ENCODE measurements around the gene PSMD1. TPM values are rescaled to one million over a fixed set of nuclear protein-coding genes. Genes with fewer than 3 reads are reported as not detected.

Gene PSMD1
- total and polyA plus RNA-seq, 5 donors: 35.6 to 88.6 (median 80.3) TPM

DNA sequence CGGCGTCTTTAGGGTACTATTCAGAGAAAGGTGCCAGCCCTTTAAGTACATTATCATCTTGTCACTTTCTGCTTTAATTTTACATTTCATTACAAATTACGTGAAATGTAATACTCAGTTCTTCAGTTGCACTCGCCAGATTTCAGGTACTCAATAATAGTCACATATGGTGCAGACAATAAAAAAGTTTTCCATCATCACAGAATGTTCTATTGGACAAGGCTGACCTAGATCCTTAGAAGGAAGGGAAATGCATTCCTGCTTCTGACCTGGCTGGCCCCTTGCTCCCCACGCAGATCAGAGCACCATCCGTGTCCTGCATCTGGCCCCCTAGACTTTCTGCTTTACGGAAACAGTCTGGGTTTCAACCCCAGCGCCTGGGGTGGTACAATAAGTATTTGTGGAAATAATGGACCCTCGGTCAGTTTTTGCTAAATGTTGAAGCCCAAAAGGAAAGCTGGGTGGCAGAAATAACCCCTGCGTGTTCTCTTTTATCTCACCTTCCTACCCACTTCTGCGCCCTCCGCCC is 20.0 kb upstream of the PSMD1 start:
- Histone ChIP-seq H3K4me1 (ENCODE audit: control insufficient read depth, insufficient read depth, low read length) (no peaks in the 10 kb centered on the region), H3K4me3 (ENCODE audit: low read length) (no peak overlapping the region), H3K9me3 (ENCODE audit: control insufficient read depth, low read length) (no peaks in the 10 kb centered on the region), H3K27me3 (ENCODE audit: control insufficient read depth, insufficient read depth) (peaks cover 2% of the 10 kb centered on the region), H3K27ac (ENCODE audit: low read length) (no peak overlapping the region)
- DNase-seq (no peak), ATAC-seq (no peak)
- WGBS: 53% methylated on average over 12 of the region's 12 CpGs
- intact Hi-C loops (cut with DNase I): no loop called here

DNA sequence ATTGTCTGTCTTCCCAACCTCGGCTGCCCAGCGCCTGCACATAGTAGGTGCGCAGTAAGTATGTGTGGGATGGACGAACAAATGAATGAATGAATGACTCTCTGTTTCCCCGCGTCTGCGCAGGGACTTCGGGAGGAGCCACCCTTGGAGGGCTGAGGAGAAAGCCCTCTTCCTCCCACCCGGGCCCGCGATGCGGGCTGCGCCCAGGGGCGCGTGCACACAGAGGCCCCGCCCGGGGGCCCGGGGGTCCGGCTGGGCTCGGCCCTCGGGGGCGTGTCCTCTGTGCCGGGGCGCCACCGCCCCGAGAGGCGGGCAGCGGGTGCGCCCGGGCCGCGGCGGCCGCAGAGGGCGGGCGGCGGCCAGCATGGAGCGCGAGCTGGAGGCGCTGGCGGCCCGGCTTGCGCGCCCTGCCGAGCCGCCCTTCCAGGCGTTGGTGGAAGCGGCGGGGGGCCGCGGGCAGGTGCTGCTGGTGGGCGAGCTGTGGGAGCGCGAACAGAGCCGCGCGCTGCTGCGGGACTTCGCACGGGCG is 19.4 kb upstream of the PSMD1 start, which contains the start of gene C2orf72:
Gene C2orf72, plus strand, starts transcription at position 322 of the 529 bp plus-strand sequence. Its CDS starts 43 bp downstream, at position 365.
- DNase-seq: no peak
- Histone ChIP-seq H3K9me3 (ENCODE audit: control insufficient read depth, low read length) (no peaks in the 10 kb centered on the region), H3K4me3 (ENCODE audit: low read length) (peak within 1 kb of the TSS; percentile 85), H3K4me1 (ENCODE audit: control insufficient read depth, insufficient read depth, low read length) (no peaks in the 10 kb centered on the region), H3K27me3 (ENCODE audit: control insufficient read depth, insufficient read depth) (peaks cover 2% of the 10 kb centered on the region), H3K27ac (ENCODE audit: low read length) (no peak within 1 kb of the TSS)
- intact Hi-C loops (cut with DNase I): no loop called here
- WGBS: under 1% methylated on average over 61 of the region's 61 CpGs
- ATAC-seq: peak; percentile 20 to 31

GRCh38 chr2:231037731-231038482 is 18.8 kb upstream of the PSMD1 start:
- Histone ChIP-seq H3K27me3 (ENCODE audit: control insufficient read depth, insufficient read depth) (peaks cover 2% of the 10 kb centered on the region), H3K4me1 (ENCODE audit: control insufficient read depth, insufficient read depth, low read length) (no peaks in the 10 kb centered on the region), H3K27ac (ENCODE audit: low read length) (no peak overlapping the region), H3K4me3 (ENCODE audit: low read length) (peak overlapping the region; percentile 85), H3K9me3 (ENCODE audit: control insufficient read depth, low read length) (no peaks in the 10 kb centered on the region)
- 2% methylated on average over 103 of the region's 104 CpGs for WGBS
- ATAC-seq (no peak), DNase-seq (no peak)
- intact Hi-C loops (cut with DNase I): no loop called here

- Histone ChIP-seq H3K4me1 (ENCODE audit: control insufficient read depth, insufficient read depth, low read length) (no peaks in the 10 kb centered on the region), H3K4me3 (ENCODE audit: low read length) (no peak overlapping the region), H3K27ac (ENCODE audit: low read length) (no peak overlapping the region), H3K27me3 (ENCODE audit: control insufficient read depth, insufficient read depth) (peaks cover 2% of the 10 kb centered on the region), H3K9me3 (ENCODE audit: control insufficient read depth, low read length) (no peaks in the 10 kb centered on the region)
- DNase-seq: no peak
- ATAC-seq: no peak
- WGBS: 25% methylated on average over 21 of the region's 21 CpGs
- intact Hi-C loops (cut with DNase I): no loop called here
Measured at GRCh38 chr2:231038483-231039293, 18.0 kb upstream of the PSMD1 start.

GRCh38 chr2:231039294-231039664 is 17.4 kb upstream of the PSMD1 start:
- 73% methylated on average over 6 of the region's 6 CpGs for WGBS
- DNase-seq (no peak), ATAC-seq (no peak)
- no peaks in the 10 kb centered on the region for H3K9me3 ChIP-seq (ENCODE audit: control insufficient read depth, low read length)
- H3K27me3 ChIP-seq (ENCODE audit: control insufficient read depth, insufficient read depth): peaks cover 2% of the 10 kb centered on the region
- H3K4me3 ChIP-seq (ENCODE audit: low read length): no peak overlapping the region
- H3K27ac ChIP-seq (ENCODE audit: low read length): no peak overlapping the region
- intact Hi-C loops (cut with DNase I): no loop called here
- no peaks in the 10 kb centered on the region for H3K4me1 ChIP-seq (ENCODE audit: control insufficient read depth, insufficient read depth, low read length)

DNA sequence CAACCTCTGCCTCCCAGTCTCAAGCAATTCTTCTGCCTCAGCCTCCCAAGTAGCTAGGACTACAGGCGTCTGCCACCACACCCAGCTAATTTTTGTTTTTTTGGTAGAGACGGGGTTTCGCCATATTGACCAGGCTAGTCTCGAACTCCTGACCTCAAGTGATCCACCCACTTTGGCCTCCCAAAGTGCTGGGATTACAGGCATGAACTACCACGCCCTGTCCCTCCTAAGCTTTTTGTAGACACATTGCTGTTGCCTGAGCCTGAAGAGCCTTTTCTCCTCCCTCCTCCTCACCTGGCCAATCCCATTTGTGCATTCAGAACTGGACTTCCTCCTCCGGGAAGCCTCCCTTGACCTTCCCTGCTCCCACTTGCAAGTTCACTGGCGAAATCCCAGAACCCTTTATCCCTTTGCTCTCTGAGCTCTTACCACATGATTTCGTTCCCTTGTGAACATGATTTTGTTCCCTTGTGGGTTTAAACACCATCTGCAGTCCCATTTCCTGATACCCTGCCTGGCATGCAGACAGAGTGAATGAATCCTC is 16.8 kb upstream of the PSMD1 start:
- intact Hi-C loops (cut with DNase I): no loop called here
- Histone ChIP-seq H3K4me3 (ENCODE audit: low read length) (no peak overlapping the region), H3K9me3 (ENCODE audit: control insufficient read depth, low read length) (no peaks in the 10 kb centered on the region), H3K27ac (ENCODE audit: low read length) (no peak overlapping the region), H3K27me3 (ENCODE audit: control insufficient read depth, insufficient read depth) (peaks cover 2% of the 10 kb centered on the region), H3K4me1 (ENCODE audit: control insufficient read depth, insufficient read depth, low read length) (no peaks in the 10 kb centered on the region)
- no peak for ATAC-seq
- DNase-seq: no peak
- 71% methylated on average over 8 of the region's 8 CpGs for WGBS

DNA sequence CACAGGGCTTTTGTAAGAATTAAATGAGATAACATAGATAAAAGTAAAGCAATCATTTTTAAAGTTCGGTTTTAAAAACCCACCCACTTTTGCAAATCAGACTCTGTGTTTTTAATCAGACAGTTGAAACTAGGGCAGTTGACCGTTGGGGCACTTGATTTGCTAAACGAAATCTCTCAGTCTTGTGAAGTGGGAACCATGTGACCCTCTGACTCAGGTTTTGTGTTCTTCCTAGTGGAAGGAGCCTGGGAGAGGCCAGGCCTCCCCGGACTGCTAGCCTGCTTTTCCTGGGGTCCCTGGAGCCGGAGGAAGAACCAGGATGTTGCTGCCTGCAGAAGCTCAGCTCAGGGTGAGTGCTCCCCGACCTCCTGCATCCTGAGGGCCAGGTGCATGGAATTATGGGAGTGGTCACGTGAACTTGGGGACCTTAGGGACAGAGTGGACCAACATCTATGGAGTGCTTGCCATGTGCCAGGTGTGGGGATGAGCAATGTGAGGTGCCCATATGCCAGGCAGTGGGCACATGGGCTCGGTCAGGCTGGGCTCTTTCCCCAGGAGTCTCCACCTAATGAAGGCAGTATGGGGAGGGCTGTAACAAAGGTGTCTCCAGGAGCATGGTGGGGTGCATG is 15.5 kb upstream of the PSMD1 start:
- no peaks in the 10 kb centered on the region for H3K4me1 ChIP-seq (ENCODE audit: control insufficient read depth, insufficient read depth, low read length)
- intact Hi-C loops (cut with DNase I): no loop called here
- H3K9me3 ChIP-seq (ENCODE audit: control insufficient read depth, low read length): no peaks in the 10 kb centered on the region
- DNase-seq (no peak), ATAC-seq (no peak)
- WGBS: 69% methylated on average over 8 of the region's 8 CpGs
- H3K27ac ChIP-seq (ENCODE audit: low read length): no peak overlapping the region
- no peaks in the 10 kb centered on the region for H3K27me3 ChIP-seq (ENCODE audit: control insufficient read depth, insufficient read depth)
- H3K4me3 ChIP-seq (ENCODE audit: low read length): no peak overlapping the region

- intact Hi-C loops (cut with DNase I): no loop called here
- no peak overlapping the region for H3K27ac ChIP-seq (ENCODE audit: low read length)
- H3K4me3 ChIP-seq (ENCODE audit: low read length): no peak overlapping the region
- ATAC-seq (no peak), DNase-seq (no peak)
- H3K9me3 ChIP-seq (ENCODE audit: control insufficient read depth, low read length): no peaks in the 10 kb centered on the region
- H3K27me3 ChIP-seq (ENCODE audit: control insufficient read depth, insufficient read depth): no peaks in the 10 kb centered on the region
- H3K4me1 ChIP-seq (ENCODE audit: control insufficient read depth, insufficient read depth, low read length): no peaks in the 10 kb centered on the region
- 92% methylated on average over 4 of the region's 4 CpGs for WGBS
Measured at GRCh38 chr2:231043796-231044195, 12.9 kb upstream of the PSMD1 start.

- DNase-seq (no peak), ATAC-seq (no peak)
- H3K27me3 ChIP-seq (ENCODE audit: control insufficient read depth, insufficient read depth): no peaks in the 10 kb centered on the region
- intact Hi-C loops (cut with DNase I): no loop called here
- H3K9me3 ChIP-seq (ENCODE audit: control insufficient read depth, low read length): no peaks in the 10 kb centered on the region
- no peak overlapping the region for H3K27ac ChIP-seq (ENCODE audit: low read length)
- WGBS: 75% methylated on average over 5 of the region's 5 CpGs
- H3K4me1 ChIP-seq (ENCODE audit: control insufficient read depth, insufficient read depth, low read length): no peaks in the 10 kb centered on the region
- no peak overlapping the region for H3K4me3 ChIP-seq (ENCODE audit: low read length)
Measured at GRCh38 chr2:231046916-231047273, 9.8 kb upstream of the PSMD1 start.

GRCh38 chr2:231047274-231047922 is 9.3 kb upstream of the PSMD1 start:
- WGBS: 45% methylated on average over 8 of the region's 8 CpGs
- no peak for DNase-seq
- Histone ChIP-seq H3K27me3 (ENCODE audit: control insufficient read depth, insufficient read depth) (no peaks in the 10 kb centered on the region), H3K9me3 (ENCODE audit: control insufficient read depth, low read length) (no peaks in the 10 kb centered on the region), H3K4me3 (ENCODE audit: low read length) (no peak overlapping the region), H3K4me1 (ENCODE audit: control insufficient read depth, insufficient read depth, low read length) (no peaks in the 10 kb centered on the region), H3K27ac (ENCODE audit: low read length) (no peak overlapping the region)
- no peak for ATAC-seq
- intact Hi-C loops (cut with DNase I): no loop called here
